Retinal pigment epithelial cell (primary cell): Measurements from ENCODE around the gene DPP8.
"Not testable (repeated sequence)": the region's sequence is repeated elsewhere in the genome, so short reads cannot be mapped to it uniquely, and the experiment has no call there.

Experiments used
- DNase-seq: peaks from one replicate; pipeline ENCODE4 v3.0.0-alpha.2; 2010; ENCODE audit warnings: low read depth
- H3K4me3 ChIP-seq: 2 replicates; pipeline ENCODE4 v1.5.1; 2011; ENCODE audit warnings: mild to moderate bottlenecking, low read length, control low read depth, moderate library complexity
- CTCF ChIP-seq: conservative IDR thresholded peaks from 2 replicates; pipeline ENCODE4 v1.5.1; 2011; ENCODE audit warnings: low read depth, low read length, control low read depth, inconsistent platforms

The DPP8 gene

GRCh38 chr15:65553691-65554090 is 36.2 kb upstream of the DPP8 start:
- H3K4me3 ChIP-seq, result no peak overlapping the region
- DNase-seq, result no peak
- no peak for TF ChIP-seq CTCF

- H3K4me3 ChIP-seq, DNase-seq: not testable (repeated sequence)
Measured at GRCh38 chr15:65552851-65553250, 35.4 kb upstream of the DPP8 start.

- H3K4me3 ChIP-seq, result no peak overlapping the region
- TF ChIP-seq CTCF, result no peak
- no peak for DNase-seq
Measured at GRCh38 chr15:65551183-65551582, 33.7 kb upstream of the DPP8 start.

- no peak overlapping the region for H3K4me3 ChIP-seq
- no peak for TF ChIP-seq CTCF
- DNase-seq, result no peak
Measured at GRCh38 chr15:65550681-65551098, 33.2 kb upstream of the DPP8 start.

- DNase-seq, H3K4me3 ChIP-seq: not testable (repeated sequence)
Measured at GRCh38 chr15:65549288-65549687, 31.8 kb upstream of the DPP8 start.

- peak; percentile 43 for DNase-seq
- no peak overlapping the region for H3K4me3 ChIP-seq
- TF ChIP-seq CTCF, result no peak
Measured at GRCh38 chr15:65547841-65548240, 30.4 kb upstream of the DPP8 start.

GRCh38 chr15:65541231-65541820 is 23.8 kb upstream of the DPP8 start:
- no peak for TF ChIP-seq CTCF
- H3K4me3 ChIP-seq, result no peak overlapping the region
- DNase-seq, result no peak

GRCh38 chr15:65540314-65540713 is 22.8 kb upstream of the DPP8 start:
- no peak overlapping the region for H3K4me3 ChIP-seq
- no peak for TF ChIP-seq CTCF
- no peak for DNase-seq
